ENCODE measurements around the gene EVI2B. TPM values are rescaled to one million over a fixed set of nuclear protein-coding genes. Genes with fewer than 3 reads are reported as not detected.
"Not testable (repeated sequence)": the region's sequence is repeated elsewhere in the genome, so short reads cannot be mapped to it uniquely, and the experiment has no call there.

The EVI2B gene
- total RNA-seq, 2 experiments from 2014 or later, result 17.4 to 71.0 TPM

GRCh38 chr17:31314782-31315100 lies 887 bp upstream of the EVI2B start:
- DNase-seq (ENCODE audit: low spot score), result no peak
- H3K4me1 ChIP-seq (ENCODE audit: insufficient read depth, low read length, poor library complexity, severe bottlenecking), result peaks cover 44% of the 10 kb centered on the region
- no TSS peak for BruUV-seq (replicated peaks)
- H3K9me2 ChIP-seq (ENCODE audit: insufficient read depth, low read length), result no peaks in the 10 kb centered on the region
- peak overlapping the region; percentile 93 for H3K4me2 ChIP-seq (ENCODE audit: low read length)
- peak overlapping the region; percentile 73 for H3K4me3 ChIP-seq (ENCODE audit: low read depth, low read length, poor library complexity, severe bottlenecking)
- intact Hi-C loops (cut with micrococcal nuclease; ENCODE audit: unreplicated experiment), result loop anchor here (5.0 kb wide), 1 partner anchor 223 kb away; no protein-coding TSS in a partner anchor
- peaks cover 11% of the 10 kb centered on the region; the same call in 1 of the 2 replicates for H3K36me3 ChIP-seq (ENCODE audit: insufficient read depth, low read length)
- H3K9me3 ChIP-seq (ENCODE audit: low read length), result no peaks in the 10 kb centered on the region
- no peak overlapping the region for H2AFZ ChIP-seq (ENCODE audit: low read length)
- ChIA-PET CTCF (ENCODE audit: unreplicated experiment) (no interaction called here), POLR2A (interaction anchor here (0.9 kb wide), 1 partner anchor 187 kb away, joined by 4 read pairs; no protein-coding TSS in a partner anchor)
- no peaks in the 10 kb centered on the region for H4K20me1 ChIP-seq (ENCODE audit: insufficient read depth, low read length)
- peaks cover 92% of the 10 kb centered on the region for H3K79me2 ChIP-seq (ENCODE audit: insufficient read depth, low read depth, low read length)
- no peak for TF ChIP-seq CTCF (conservative IDR thresholded peaks at IDR 0.05; ENCODE audit: low read length)
- TF ChIP-seq EZH2phosphoT487 (IDR thresholded peaks at IDR 0.05; ENCODE audit: borderline replicate concordance, low read depth, low read length), result no peak
- peak overlapping the region; percentile 97 for H3K27ac ChIP-seq (ENCODE audit: low read depth, low read length, poor library complexity, severe bottlenecking)

- peaks cover 93% of the 10 kb centered on the region for H3K79me2 ChIP-seq (ENCODE audit: insufficient read depth, low read depth, low read length)
- peak overlapping the region; percentile 97 for H3K27ac ChIP-seq (ENCODE audit: low read depth, low read length, poor library complexity, severe bottlenecking)
- peak; percentile 38; the same call in 1 of the 2 replicates for TF ChIP-seq CTCF (conservative IDR thresholded peaks at IDR 0.05; ENCODE audit: low read length)
- peaks cover 20% of the 10 kb centered on the region for H3K36me3 ChIP-seq (ENCODE audit: insufficient read depth, low read length)
- H3K4me2 ChIP-seq (ENCODE audit: low read length), result peak overlapping the region; percentile 93
- peak; percentile 69 for DNase-seq (ENCODE audit: low spot score)
- BruUV-seq (replicated peaks); H4K20me1 ChIP-seq (ENCODE audit: insufficient read depth, low read length); H3K9me3 ChIP-seq (ENCODE audit: low read length); CTCF ChIA-PET (ENCODE audit: unreplicated experiment); H2AFZ ChIP-seq (ENCODE audit: low read length); H3K9me2 ChIP-seq (ENCODE audit: insufficient read depth, low read length): not testable (repeated sequence)
- POLR2A ChIA-PET, result interaction anchor here (0.7 to 3.4 kb wide), 3 partner anchors 7 to 64 kb away, joined by 4 to 71 read pairs (median 6); no protein-coding TSS in a partner anchor
- H3K4me3 ChIP-seq (ENCODE audit: low read depth, low read length, poor library complexity, severe bottlenecking), result peak overlapping the region; percentile 73
- peaks cover 59% of the 10 kb centered on the region for H3K4me1 ChIP-seq (ENCODE audit: insufficient read depth, low read length, poor library complexity, severe bottlenecking)
- intact Hi-C loops (cut with micrococcal nuclease; ENCODE audit: unreplicated experiment), result loop anchor here (2.0 kb wide), 1 partner anchor 61 kb away; no protein-coding TSS in a partner anchor
Observed at GRCh38 chr17:31312223-31312622, 1.6 kb downstream of the EVI2B start.

GRCh38 chr17:31311526-31311925 lies 2.3 kb downstream of the EVI2B start:
- Histone ChIP-seq H3K79me2 (ENCODE audit: insufficient read depth, low read depth, low read length) (peaks cover 93% of the 10 kb centered on the region), H3K4me2 (ENCODE audit: low read length) (peak overlapping the region; percentile 93), H2AFZ (ENCODE audit: low read length) (no peak overlapping the region), H3K36me3 (ENCODE audit: insufficient read depth, low read length) (peaks cover 27% of the 10 kb centered on the region), H3K27ac (ENCODE audit: low read depth, low read length, poor library complexity, severe bottlenecking) (peak overlapping the region; percentile 97), H3K4me1 (ENCODE audit: insufficient read depth, low read length, poor library complexity, severe bottlenecking) (peaks cover 55% of the 10 kb centered on the region), H3K9me2 (ENCODE audit: insufficient read depth, low read length) (no peaks in the 10 kb centered on the region), H3K4me3 (ENCODE audit: low read depth, low read length, poor library complexity, severe bottlenecking) (peak overlapping the region; percentile 73), H4K20me1 (ENCODE audit: insufficient read depth, low read length) (no peaks in the 10 kb centered on the region), H3K9me3 (ENCODE audit: low read length) (peaks cover 8% of the 10 kb centered on the region; the same call in 1 of the 2 replicates)
- CTCF ChIA-PET (ENCODE audit: unreplicated experiment), result no interaction called here
- TF ChIP-seq EZH2phosphoT487 (IDR thresholded peaks at IDR 0.05; ENCODE audit: borderline replicate concordance, low read depth, low read length) (no peak), CTCF (conservative IDR thresholded peaks at IDR 0.05; ENCODE audit: low read length) (no peak)
- peak; percentile 37 for DNase-seq (ENCODE audit: low spot score)
- no TSS peak for BruUV-seq (replicated peaks)
- POLR2A ChIA-PET, result interaction anchor here (0.7 to 3.4 kb wide), 4 partner anchors 8 to 64 kb away, joined by 4 to 71 read pairs (median 6); partner anchors contain the start of gene EVI2A
- intact Hi-C loops (cut with micrococcal nuclease; ENCODE audit: unreplicated experiment), result no loop called here

Measured in OCI-LY7 (cell line).